ENCODE results near the gene HTR6. TPM values are rescaled to one million over a fixed set of nuclear protein-coding genes. Genes with fewer than 3 reads are reported as not detected.
"Not testable (repeated sequence)": the region's sequence is repeated elsewhere in the genome, so short reads cannot be mapped to it uniquely, and the experiment has no call there.

Gene HTR6
- total RNA-seq, 1 experiment from 2014 or later, result not detected

- not testable (repeated sequence) for DNase-seq (ENCODE audit: low spot score)
Measured at GRCh38 chr1:19639228-19639627, 25.4 kb upstream of the HTR6 start.

- no peak for DNase-seq (ENCODE audit: low spot score)
Measured at GRCh38 chr1:19639999-19640362, 24.7 kb upstream of the HTR6 start.

GRCh38 chr1:19640363-19641316, 24.0 kb upstream of the HTR6 start:
- DNase-seq (ENCODE audit: low spot score), result peak; percentile 35

GRCh38 chr1:19643121-19643520, 21.6 kb upstream of the HTR6 start:
- DNase-seq (ENCODE audit: low spot score), result peak; percentile 43

- no peak for DNase-seq (ENCODE audit: low spot score)
Measured at GRCh38 chr1:19643602-19644394, 20.9 kb upstream of the HTR6 start, which contains the start of gene NBL1. Gene NBL1 (plus strand): TSS chr1:19644311. CDS start chr1:19655031, 10,720 bp downstream.

- no peak for DNase-seq (ENCODE audit: low spot score)
Measured at GRCh38 chr1:19644395-19644680, 20.3 kb upstream of the HTR6 start.

GRCh38 chr1:19644681-19645410, 19.8 kb upstream of the HTR6 start:
- no peak for DNase-seq (ENCODE audit: low spot score)

GRCh38 chr1:19645411-19646251, 19.0 kb upstream of the HTR6 start:
- DNase-seq (ENCODE audit: low spot score), result no peak

GRCh38 chr1:19646377-19647319, 18.0 kb upstream of the HTR6 start:
- DNase-seq (ENCODE audit: low spot score), result no peak

- DNase-seq (ENCODE audit: low spot score), result no peak
Measured at GRCh38 chr1:19647643-19648042, 17.0 kb upstream of the HTR6 start.

- no peak for DNase-seq (ENCODE audit: low spot score)
Measured at GRCh38 chr1:19648239-19648638, 16.4 kb upstream of the HTR6 start.

- no peak for DNase-seq (ENCODE audit: low spot score)
Measured at GRCh38 chr1:19648689-19649088, 16.0 kb upstream of the HTR6 start.

- DNase-seq (ENCODE audit: low spot score), result no peak
Measured at GRCh38 chr1:19650416-19651140, 14.1 kb upstream of the HTR6 start.

GRCh38 chr1:19651141-19651737, 13.4 kb upstream of the HTR6 start:
- DNase-seq (ENCODE audit: low spot score), result no peak

- no peak for DNase-seq (ENCODE audit: low spot score)
Measured at GRCh38 chr1:19654386-19654785, 10.3 kb upstream of the HTR6 start.

GRCh38 chr1:19654886-19655717, 9.6 kb upstream of the HTR6 start:
- DNase-seq (ENCODE audit: low spot score), result no peak

GRCh38 chr1:19655718-19656080, 9.0 kb upstream of the HTR6 start:
- DNase-seq (ENCODE audit: low spot score), result no peak

GRCh38 chr1:19656134-19656779, 8.4 kb upstream of the HTR6 start:
- DNase-seq (ENCODE audit: low spot score), result no peak

All from H4 (cell line).